Measurements from ENCODE around the gene PDE3A.
"Not testable (repeated sequence)": the region's sequence is repeated elsewhere in the genome, so short reads cannot be mapped to it uniquely, and the experiment has no call there.

The PDE3A gene

GRCh38 chr12:20368114-20368650 is at the start of gene PDE3A:
PDE3A (plus strand) TSS chr12:20368537; CDS start chr12:20369285, 748 bp downstream.
- Mint-ChIP-seq H3K4me1 (peaks cover 18% of the 10 kb centered on the region), H3K27ac (peak within 1 kb of the TSS; percentile 88), H3K36me3 (ENCODE audit: low read depth) (no peaks in the 10 kb centered on the region), H3K4me3 (peak within 1 kb of the TSS; percentile 95), H3K27me3 (ENCODE audit: low read depth, poor library complexity) (peaks cover 61% of the 10 kb centered on the region), H3K9me3 (no peaks in the 10 kb centered on the region)
- peak; percentile 12 for TF ChIP-seq CTCF (IDR thresholded peaks at IDR 0.05)
- peak; percentile 75 for DNase-seq

GRCh38 chr12:20319366-20319765 is 49.0 kb upstream of the PDE3A start:
- H3K9me3 Mint-ChIP-seq, result no peaks in the 10 kb centered on the region
- no peak for DNase-seq
- no peak overlapping the region for H3K27ac Mint-ChIP-seq
- no peak for TF ChIP-seq CTCF (IDR thresholded peaks at IDR 0.05)
- no peaks in the 10 kb centered on the region for H3K4me1 Mint-ChIP-seq
- no peaks in the 10 kb centered on the region for H3K27me3 Mint-ChIP-seq (ENCODE audit: low read depth, poor library complexity)
- H3K36me3 Mint-ChIP-seq (ENCODE audit: low read depth), result no peaks in the 10 kb centered on the region
- H3K4me3 Mint-ChIP-seq, result no peak overlapping the region

GRCh38 chr12:20320552-20320951 is 47.8 kb upstream of the PDE3A start:
- DNase-seq, result no peak
- no peak for TF ChIP-seq CTCF (IDR thresholded peaks at IDR 0.05)
- Mint-ChIP-seq H3K4me1 (no peaks in the 10 kb centered on the region), H3K4me3 (no peak overlapping the region), H3K27ac (no peak overlapping the region), H3K9me3 (no peaks in the 10 kb centered on the region), H3K36me3 (ENCODE audit: low read depth) (no peaks in the 10 kb centered on the region), H3K27me3 (ENCODE audit: low read depth, poor library complexity) (no peaks in the 10 kb centered on the region)

- peaks cover 17% of the 10 kb centered on the region for H3K9me3 Mint-ChIP-seq
- H3K36me3 Mint-ChIP-seq (ENCODE audit: low read depth); H3K27me3 Mint-ChIP-seq (ENCODE audit: low read depth, poor library complexity): not testable (repeated sequence)
These were observed 37.4 kb upstream of the PDE3A start for GRCh38 chr12:20330826-20331505.

GRCh38 chr12:20339060-20339459 is 29.3 kb upstream of the PDE3A start:
- Mint-ChIP-seq H3K27me3 (ENCODE audit: low read depth, poor library complexity) (no peaks in the 10 kb centered on the region), H3K27ac (no peak overlapping the region), H3K36me3 (ENCODE audit: low read depth) (no peaks in the 10 kb centered on the region), H3K4me1 (no peaks in the 10 kb centered on the region), H3K9me3 (peaks cover 17% of the 10 kb centered on the region), H3K4me3 (no peak overlapping the region)
- no peak for DNase-seq
- TF ChIP-seq CTCF (IDR thresholded peaks at IDR 0.05), result no peak

More at GRCh38 chr12:20330826-20331505, 37.4 kb upstream of the PDE3A start:
- not testable (repeated sequence) for DNase-seq, H3K4me3 Mint-ChIP-seq, H3K27ac Mint-ChIP-seq, H3K4me1 Mint-ChIP-seq

GRCh38 chr12:20342111-20342510 is 26.2 kb upstream of the PDE3A start:
- Mint-ChIP-seq H3K27me3 (ENCODE audit: low read depth, poor library complexity) (no peaks in the 10 kb centered on the region), H3K36me3 (ENCODE audit: low read depth) (no peaks in the 10 kb centered on the region), H3K27ac (no peak overlapping the region), H3K4me3 (no peak overlapping the region), H3K4me1 (no peaks in the 10 kb centered on the region), H3K9me3 (no peaks in the 10 kb centered on the region)
- no peak for TF ChIP-seq CTCF (IDR thresholded peaks at IDR 0.05)
- DNase-seq, result no peak
